Subcutaneous abdominal adipose tissue (tissue), 5 donors: Measurements from ENCODE around the gene IQUB.
"Not testable (repeated sequence)": the region's sequence is repeated elsewhere in the genome, so short reads cannot be mapped to it uniquely, and the experiment has no call there.

ENCODE experiments used
- H3K27ac ChIP-seq: one replicate; pipeline ENCODE4 v1.7.0; 2013; ENCODE audit warnings: low read depth, mild to moderate bottlenecking, inconsistent platforms, low read length, moderate library complexity
- H3K27me3 ChIP-seq, 5 donors: one replicate each; pipeline ENCODE4 v1.7.0; 2013; ENCODE audit warnings: low read length in 5 of 5, inconsistent platforms in 1 of 5; ENCODE audit not compliant: control insufficient read depth in 5 of 5, insufficient read depth in 4 of 5
- H3K36me3 ChIP-seq, 5 donors: one replicate each; pipeline ENCODE4 v1.7.0; 2013; ENCODE audit warnings: low read length in 5 of 5; ENCODE audit not compliant: control insufficient read depth in 5 of 5, insufficient read depth in 5 of 5
- H3K4me1 ChIP-seq, 5 donors: one replicate each; pipeline ENCODE4 v1.7.0; 2013; ENCODE audit warnings: low read length in 5 of 5, mild to moderate bottlenecking in 3 of 5, moderate library complexity in 1 of 5; ENCODE audit not compliant: control insufficient read depth in 5 of 5, insufficient read depth in 5 of 5
- H3K4me3 ChIP-seq, 5 donors: one replicate each; pipeline ENCODE4 v1.7.0; 2013; ENCODE audit warnings: low read length in 5 of 5, low read depth in 1 of 5
- H3K9ac ChIP-seq, 5 donors: one replicate each; pipeline ENCODE4 v1.7.0; 2013; ENCODE audit warnings: low read length in 5 of 5, mild to moderate bottlenecking in 4 of 5, moderate library complexity in 3 of 5
- H3K9me3 ChIP-seq, 5 donors: one replicate each; pipeline ENCODE4 v1.7.0; 2013; ENCODE audit warnings: low read length in 5 of 5; ENCODE audit not compliant: control insufficient read depth in 5 of 5
- donor health status: healthy.
- donor health status: healthy.
- donor health status: healthy.
- donor health status: healthy.
- donor health status: healthy.

IQUB gene

DNA sequence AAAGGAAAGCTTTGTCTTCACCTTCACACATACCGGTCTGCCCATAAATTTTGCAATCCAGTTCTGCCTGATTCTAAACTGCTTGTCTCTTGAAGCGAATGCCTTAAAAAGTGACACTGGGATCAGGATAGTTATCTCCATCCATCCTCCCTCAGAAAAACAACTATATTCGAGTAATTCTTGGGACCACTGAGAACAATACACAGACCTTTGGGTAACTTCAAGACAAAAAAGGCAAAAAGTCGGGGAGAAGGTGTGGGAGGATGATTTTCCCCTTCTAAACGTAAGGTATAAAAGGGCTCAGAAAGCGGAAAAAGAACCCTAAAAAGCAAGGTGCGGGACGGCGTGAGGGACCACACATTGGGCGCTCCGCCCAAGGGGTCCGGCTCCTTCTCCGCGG, 2.1 kb downstream of the IQUB start:
- not testable (repeated sequence) for H3K27me3 ChIP-seq, H3K27ac ChIP-seq, H3K9ac ChIP-seq, H3K9me3 ChIP-seq, H3K36me3 ChIP-seq
- Histone ChIP-seq H3K4me3 (peak overlapping the region in 3 of 5 donors; percentile 39 to 51 (median 42)), H3K4me1 (peaks cover 0 to 11% (median 10%) of the 10 kb centered on the region in 5 donors)

DNA sequence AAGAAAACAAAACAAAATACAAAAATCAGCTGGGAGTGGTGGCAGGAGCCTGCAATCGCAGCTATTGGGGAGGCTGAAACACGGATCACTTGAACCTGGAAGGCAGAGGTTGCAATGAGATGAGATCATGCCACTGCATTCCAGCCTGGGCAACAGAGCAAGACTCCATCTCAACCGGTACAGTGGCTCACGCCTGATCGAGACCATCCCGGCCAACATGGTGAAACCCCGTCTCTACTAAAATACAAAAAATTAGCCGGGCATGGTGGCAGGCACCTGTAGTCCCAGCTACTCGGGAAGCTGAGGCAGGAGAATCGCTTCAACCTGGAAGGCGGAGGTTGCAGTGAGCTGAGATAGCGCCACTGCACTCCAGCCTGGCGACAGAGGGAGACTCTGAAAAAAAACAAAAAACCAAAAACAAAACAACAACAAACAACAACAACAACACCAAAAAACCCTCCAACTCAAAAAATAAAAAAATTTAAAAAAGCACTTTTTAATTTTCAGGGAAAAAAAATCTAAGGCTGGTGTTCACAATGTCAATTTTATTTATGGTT, 4.3 kb downstream of the IQUB start:
- not testable (repeated sequence) for H3K36me3 ChIP-seq, H3K27ac ChIP-seq
- peaks cover 0 to 10% (median 7%) of the 10 kb centered on the region in 5 donors for H3K4me1 ChIP-seq

DNA sequence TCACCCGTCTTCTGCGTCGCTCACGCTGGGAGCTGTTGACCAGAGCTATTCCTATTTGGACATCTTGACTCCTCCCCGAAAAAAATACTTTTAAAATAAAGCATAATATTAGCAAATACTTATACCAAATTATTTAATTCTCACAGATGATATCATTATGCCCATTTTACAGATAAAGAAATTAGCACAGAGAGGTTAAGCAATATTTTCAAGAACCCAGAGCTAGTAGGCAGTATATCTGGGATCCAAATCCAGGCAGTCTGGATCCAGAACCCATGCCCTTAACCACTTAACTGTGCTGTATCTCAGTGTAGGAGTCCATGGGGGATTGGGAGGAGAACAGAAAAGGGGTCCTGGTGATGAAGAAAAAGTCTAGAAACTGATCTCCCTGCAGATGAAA, 6.1 kb downstream of the IQUB start:
- Histone ChIP-seq H3K4me1 (peaks cover 0 to 2% (median 0%) of the 10 kb centered on the region in 5 donors), H3K36me3 (no peaks in the 10 kb centered on the region), H3K27ac (no peak overlapping the region), H3K9ac (no peak overlapping the region), H3K27me3 (no peaks in the 10 kb centered on the region), H3K9me3 (no peaks in the 10 kb centered on the region), H3K4me3 (no peak overlapping the region)

More for the DNA sequence above, 4.3 kb downstream of the IQUB start:
- not testable (repeated sequence) for H3K4me3 ChIP-seq, H3K9ac ChIP-seq, H3K27me3 ChIP-seq, H3K9me3 ChIP-seq

DNA sequence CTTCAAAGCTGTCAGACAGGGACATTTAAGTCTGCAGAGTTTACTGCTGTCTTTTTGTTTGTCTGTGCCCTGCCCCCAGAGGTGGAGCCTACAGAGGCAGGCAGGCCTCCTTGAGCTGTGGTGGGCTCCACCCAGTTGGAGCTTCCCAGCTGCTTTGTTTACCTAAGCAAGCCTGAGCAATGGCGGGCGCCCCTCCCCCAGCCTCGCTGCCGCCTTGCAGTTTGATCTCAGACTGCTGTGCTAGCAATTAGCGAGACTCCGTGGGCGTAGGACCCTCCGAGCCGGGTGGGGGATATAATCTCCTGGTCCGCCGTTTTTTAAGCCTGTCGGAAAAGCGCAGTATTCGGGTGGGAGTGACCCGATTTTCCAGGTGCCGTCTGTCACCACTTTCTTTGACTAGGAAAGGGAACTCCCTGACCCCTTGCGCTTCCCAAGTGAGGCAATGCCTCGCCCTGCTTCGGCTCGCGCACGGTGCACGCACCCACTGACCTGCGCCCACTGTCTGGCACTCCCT, 6.6 kb downstream of the IQUB start:
- H3K27ac ChIP-seq, H3K9me3 ChIP-seq, H3K9ac ChIP-seq, H3K4me3 ChIP-seq, H3K4me1 ChIP-seq, H3K36me3 ChIP-seq, H3K27me3 ChIP-seq: not testable (repeated sequence)

DNA sequence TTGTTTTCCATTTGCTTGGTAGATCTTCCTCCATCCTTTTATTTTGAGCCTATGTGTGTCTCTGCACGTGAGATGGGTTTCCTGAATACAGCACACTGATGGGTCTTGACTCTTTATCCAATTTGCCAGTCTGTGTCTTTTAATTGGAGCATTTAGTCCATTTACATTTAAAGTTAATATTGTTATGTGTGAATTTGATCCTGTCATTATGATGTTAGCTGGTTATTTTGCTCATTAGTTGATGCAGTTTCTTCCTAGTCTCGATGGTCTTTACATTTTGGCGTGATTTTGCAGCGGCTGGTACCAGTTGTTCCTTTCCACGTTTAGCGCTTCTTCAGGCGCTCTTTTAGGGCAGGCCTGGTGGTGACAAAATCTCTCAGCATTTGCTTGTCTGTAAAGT, 7.9 kb downstream of the IQUB start:
- H3K9ac ChIP-seq, H3K27ac ChIP-seq, H3K4me1 ChIP-seq, H3K4me3 ChIP-seq, H3K9me3 ChIP-seq, H3K27me3 ChIP-seq, H3K36me3 ChIP-seq: not testable (repeated sequence)

DNA sequence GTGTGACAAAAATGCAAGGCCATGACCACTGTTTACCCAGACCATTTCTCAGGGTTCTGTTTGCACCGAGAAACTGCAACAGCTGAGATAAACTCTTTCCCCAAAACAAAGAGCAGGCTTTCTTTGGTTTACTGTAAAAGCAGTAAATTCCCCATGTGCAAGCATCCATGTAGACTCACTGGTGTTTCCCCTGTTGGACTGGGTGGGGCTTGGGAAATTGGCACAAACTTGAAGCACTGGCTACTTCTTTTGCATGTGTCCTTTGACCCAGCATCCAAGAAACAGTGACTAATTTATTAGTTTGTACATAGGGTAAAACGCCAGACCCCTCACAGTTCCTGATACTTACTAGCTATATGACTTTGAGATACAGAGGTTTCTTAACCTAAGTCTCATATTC, 12.3 kb downstream of the IQUB start:
- Histone ChIP-seq H3K27ac (no peak overlapping the region), H3K9ac (no peak overlapping the region)

DNA sequence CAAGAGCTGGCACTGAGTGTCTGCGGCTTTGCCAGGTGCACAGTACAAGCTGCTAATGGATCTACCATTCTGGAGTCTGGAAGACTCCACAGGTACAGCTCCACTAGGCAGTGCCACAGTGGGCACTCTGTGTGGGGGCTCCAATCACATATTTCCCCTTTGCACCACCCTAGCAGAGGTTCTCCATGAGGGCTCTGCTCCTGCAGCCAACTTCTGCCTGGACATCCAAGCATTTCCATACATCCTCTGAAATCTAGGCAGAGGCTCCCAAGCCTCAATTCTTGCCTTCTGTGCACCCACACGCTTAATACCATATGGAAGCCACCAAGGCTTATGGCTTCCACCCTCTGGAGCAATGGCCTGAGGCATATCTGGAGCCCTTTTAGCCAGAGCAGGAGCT, 29.2 kb downstream of the IQUB start:
- no peaks in the 10 kb centered on the region for H3K4me1 ChIP-seq
- H3K4me3 ChIP-seq, result no peak overlapping the region
- H3K9ac ChIP-seq, result no peak overlapping the region
- no peaks in the 10 kb centered on the region for H3K36me3 ChIP-seq
- H3K27me3 ChIP-seq, result no peaks in the 10 kb centered on the region
- no peak overlapping the region for H3K27ac ChIP-seq
- peaks cover 0 to 7% (median 3%) of the 10 kb centered on the region in 5 donors for H3K9me3 ChIP-seq

More for the DNA sequence above, 12.3 kb downstream of the IQUB start:
- no peaks in the 10 kb centered on the region for H3K9me3 ChIP-seq
- no peaks in the 10 kb centered on the region for H3K4me1 ChIP-seq
- no peaks in the 10 kb centered on the region for H3K27me3 ChIP-seq
- H3K36me3 ChIP-seq, result no peaks in the 10 kb centered on the region
- no peak overlapping the region for H3K4me3 ChIP-seq

DNA sequence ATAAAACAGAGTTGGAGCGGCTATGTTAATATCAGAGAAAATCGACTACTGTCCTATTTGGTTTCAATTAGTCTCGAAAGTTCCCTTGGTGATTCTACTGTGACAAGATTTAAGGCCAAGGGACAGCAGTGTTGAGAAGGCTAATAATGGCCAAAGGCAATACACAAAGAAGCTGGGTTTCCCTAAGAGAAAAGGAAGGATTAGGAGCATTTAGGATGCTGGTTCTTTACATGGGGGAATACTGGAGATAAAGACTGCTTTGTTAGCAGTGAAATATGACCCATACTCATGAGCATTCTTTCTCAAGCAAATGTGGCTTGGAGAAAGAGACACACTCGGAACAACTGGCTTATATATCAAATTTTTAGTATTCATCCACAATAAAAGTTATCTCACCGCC, 32.2 kb downstream of the IQUB start:
- Histone ChIP-seq H3K9ac (no peak overlapping the region), H3K27me3 (no peaks in the 10 kb centered on the region), H3K36me3 (no peaks in the 10 kb centered on the region), H3K4me1 (no peaks in the 10 kb centered on the region), H3K27ac (no peak overlapping the region), H3K4me3 (no peak overlapping the region), H3K9me3 (peaks cover 0 to 7% (median 3%) of the 10 kb centered on the region in 5 donors)

DNA sequence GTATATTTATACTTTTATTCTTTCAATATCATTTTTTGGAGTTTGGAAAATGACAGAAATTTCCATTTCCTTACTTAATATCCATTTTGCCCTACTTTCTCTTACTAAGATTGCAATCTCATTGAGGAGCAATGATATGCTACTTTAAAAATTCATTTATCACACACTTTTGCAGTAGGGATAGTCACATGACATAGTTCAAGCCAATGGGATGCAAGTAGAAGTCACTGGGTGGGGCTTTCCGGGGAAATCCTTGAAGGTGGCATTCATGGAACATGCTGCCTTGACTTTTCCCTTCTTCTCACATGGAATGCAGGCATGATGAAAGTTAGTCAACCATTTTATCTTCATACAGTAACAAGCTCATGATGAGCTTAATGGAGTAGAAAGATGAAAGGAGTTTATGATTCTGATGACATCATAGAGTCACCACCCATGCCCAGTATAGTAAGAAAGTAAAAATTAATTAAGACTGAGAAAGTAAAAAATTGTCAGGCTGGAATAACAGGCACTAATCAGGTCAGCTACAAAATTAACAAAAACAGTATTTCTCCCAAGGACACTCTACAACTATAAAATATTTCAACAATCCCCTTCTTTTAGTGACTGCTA, 33.4 kb downstream of the IQUB start:
- Histone ChIP-seq H3K9ac (no peak overlapping the region), H3K27me3 (no peaks in the 10 kb centered on the region), H3K36me3 (no peaks in the 10 kb centered on the region), H3K27ac (no peak overlapping the region), H3K4me1 (no peaks in the 10 kb centered on the region), H3K9me3 (peaks cover 0 to 7% (median 3%) of the 10 kb centered on the region in 5 donors), H3K4me3 (no peak overlapping the region)

DNA sequence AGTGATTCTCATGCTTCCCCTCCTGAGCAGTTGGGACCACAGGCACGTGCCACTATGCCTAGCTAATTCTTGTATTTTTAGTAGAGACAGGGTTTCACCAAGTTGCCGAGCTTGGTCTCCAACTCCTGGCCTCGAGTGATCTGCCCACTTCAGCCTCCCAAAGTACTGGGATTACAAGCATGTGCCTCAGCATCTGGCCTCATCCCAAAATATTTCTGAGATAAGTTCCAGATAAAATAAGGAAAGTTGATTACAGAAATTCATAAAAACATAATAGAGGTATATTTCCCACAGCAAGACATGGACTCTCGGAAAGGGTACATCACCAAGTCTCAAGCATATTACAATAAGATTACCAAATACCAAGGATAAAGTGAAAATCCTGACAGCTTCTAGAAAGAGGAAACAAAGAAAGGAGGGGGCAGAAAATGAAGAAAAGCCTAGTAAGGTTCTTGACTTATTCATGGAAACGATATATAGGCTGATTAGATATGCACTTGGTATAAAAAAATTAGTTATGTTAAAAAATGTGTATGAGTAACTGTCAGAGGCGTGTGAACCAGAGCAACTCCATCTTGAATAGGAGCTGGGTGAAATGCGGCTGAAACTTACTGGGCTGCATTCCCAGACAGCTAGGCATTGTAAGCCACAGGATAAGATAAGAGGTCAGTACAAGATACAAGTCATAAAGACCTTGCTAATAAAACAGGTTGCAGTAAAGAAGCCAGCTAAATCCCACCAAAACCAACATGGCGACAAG, 35.0 kb downstream of the IQUB start:
- H3K4me1 ChIP-seq, result no peaks in the 10 kb centered on the region
- no peaks in the 10 kb centered on the region for H3K9me3 ChIP-seq
- no peak overlapping the region for H3K27ac ChIP-seq
- no peak overlapping the region for H3K4me3 ChIP-seq
- no peaks in the 10 kb centered on the region for H3K27me3 ChIP-seq
- no peak overlapping the region for H3K9ac ChIP-seq
- H3K36me3 ChIP-seq, result no peaks in the 10 kb centered on the region
